HCT116 (cell line): ENCODE data around the gene ETNK1. TPM values are rescaled to one million over a fixed set of nuclear protein-coding genes. Genes with fewer than 3 reads are reported as not detected.

Experiments used
- ATAC-seq: fragments of 200-7000 bp; cut with Tn5 transposase; 2 replicates; pipeline ENCODE4 v1.9.1; 2020; ENCODE audit warnings: mild to moderate bottlenecking, moderate library complexity
- BruUV-seq: library from RNA; stranded (reverse); fragments of 400-500 nt; replicated peaks from 2 replicates; lab custom pipeline; 2021; lab: Mats Ljungman, UMichigan
- CTCF ChIA-PET: fragments of 300-600 bp; sonication (Branson Sonifier 250); formaldehyde crosslinking; loops from one replicate; lab custom pipeline; 2021; ENCODE audit warnings: antibody characterized with exemption; lab: Charles Lee
- POLR2A ChIA-PET: fragments of 300-600, 350-600 bp; sonication (Branson Sonifier 250); formaldehyde crosslinking; loops from one replicate; lab custom pipeline; 2021; ENCODE audit warnings: antibody characterized with exemption; lab: Charles Lee
- RAD21 ChIA-PET, 2 experiments: fragments of 300-600 bp; sonication (Branson Sonifier 250); formaldehyde crosslinking; loops; one replicate each; lab custom pipeline; 2023; ENCODE audit warnings: low total read pairs in 2 of 2; ENCODE audit not compliant: uncharacterized antibody in 2 of 2, unreplicated experiment in 2 of 2, low non-redundant PET in 1 of 2; lab: Charles Lee
- DNase-seq: peaks from one replicate; pipeline ENCODE4 v3.0.0-alpha.2; 2010; ENCODE audit warnings: low read depth, low spot score
- H2AFZ ChIP-seq: fragments of 200-600 bp; shearing (Covaris generic), sonication (generic); 2 replicates; pipeline ENCODE4 v1.6.1; 2017; ENCODE audit warnings: low read depth, mixed run types, mixed read lengths, antibody characterized with exemption, low read length; ENCODE audit not compliant: poor library complexity, severe bottlenecking
- H3K27ac ChIP-seq: 2 replicates; pipeline ENCODE4 v1.5.1; 2012; ENCODE audit warnings: low read depth, low read length
- H3K27me3 ChIP-seq: fragments of 200-600 bp; sonication (generic); 2 replicates; pipeline ENCODE4 v1.6.1; 2016; ENCODE audit warnings: mixed run types, low read length, mixed read lengths; ENCODE audit not compliant: insufficient read depth
- H3K36me3 ChIP-seq, 2 experiments: fragments of 200-500 bp in 1 of 2; fragments of 200-600 bp in 1 of 2; sonication (Bioruptor generic) in 1 of 2; sonication (generic) in 1 of 2; 2 replicates each; pipeline versions ENCODE4 v1.5.1 to v1.6.1; 2014 to 2016; ENCODE audit warnings: low read length in 2 of 2, inconsistent platforms in 1 of 2, mixed read lengths in 1 of 2, mixed run types in 1 of 2; ENCODE audit not compliant: insufficient read depth in 2 of 2, control insufficient read depth in 1 of 2
- H3K4me1 ChIP-seq, 2 experiments: fragments of 200-600 bp in 1 of 2; sonication (generic) in 1 of 2; 2 replicates each; pipeline versions ENCODE4 v1.5.1 to v1.6.1; 2012 to 2017; ENCODE audit warnings: low read length in 2 of 2, inconsistent platforms in 1 of 2, mild to moderate bottlenecking in 1 of 2, mixed read lengths in 1 of 2, mixed run types in 1 of 2, moderate library complexity in 1 of 2; ENCODE audit not compliant: insufficient read depth in 2 of 2, control insufficient read depth in 1 of 2
- H3K4me2 ChIP-seq: fragments of 200-600 bp; sonication (generic); 2 replicates; pipeline ENCODE4 v1.6.1; 2017; ENCODE audit warnings: mixed run types, low read length, mixed read lengths
- H3K4me3 ChIP-seq, 2 experiments: fragments of 200-600 bp in 1 of 2; sonication (generic) in 1 of 2; replicated peaks in 1 of 2; 2 replicates each; pipeline ENCODE4 v1.5.1; 2011 to 2016; ENCODE audit warnings: low read length in 2 of 2, control low read depth in 1 of 2, low read depth in 1 of 2, mild to moderate bottlenecking in 1 of 2, mixed read lengths in 1 of 2, mixed run types in 1 of 2
- H3K79me2 ChIP-seq: fragments of 200-600 bp; sonication (generic); 2 replicates; pipeline ENCODE4 v1.6.1; 2017; ENCODE audit warnings: mild to moderate bottlenecking, mixed run types, low read length, moderate library complexity, mixed read lengths; ENCODE audit not compliant: insufficient read depth
- H3K9ac ChIP-seq: fragments of 200-600 bp; sonication (generic); 2 replicates; pipeline ENCODE4 v1.6.1; 2016; ENCODE audit warnings: low read length, mixed read lengths
- H3K9me2 ChIP-seq: fragments of 200-600 bp; sonication (generic), shearing (Covaris generic); 2 replicates; pipeline ENCODE4 v1.6.1; 2017; ENCODE audit warnings: mixed run types, mild to moderate bottlenecking, moderate library complexity; ENCODE audit not compliant: insufficient read depth
- H3K9me3 ChIP-seq, 2 experiments: fragments of 200-500 bp in 1 of 2; fragments of 200-600 bp in 1 of 2; sonication (Bioruptor generic) in 1 of 2; sonication (generic) in 1 of 2; 2 replicates each; pipeline ENCODE4 v1.6.1; 2014 to 2017; ENCODE audit warnings: low read length in 2 of 2, mixed read lengths in 2 of 2, inconsistent platforms in 1 of 2, low read depth in 1 of 2, mild to moderate bottlenecking in 1 of 2, mixed run types in 1 of 2, moderate library complexity in 1 of 2; ENCODE audit not compliant: control insufficient read depth in 1 of 2, insufficient read depth in 1 of 2
- H4K20me1 ChIP-seq: fragments of 200-600 bp; sonication (generic), shearing (Covaris generic); 2 replicates; pipeline ENCODE4 v1.6.1; 2017; ENCODE audit warnings: mixed run types, mild to moderate bottlenecking, moderate library complexity; ENCODE audit not compliant: insufficient read depth
- CEBPB ChIP-seq: IDR thresholded peaks from 2 replicates; pipeline ENCODE4 v1.6.1; 2012; ENCODE audit warnings: low read depth
- ELF1 ChIP-seq: IDR thresholded peaks from 2 replicates; pipeline ENCODE4 v1.6.1; 2012; ENCODE audit warnings: low read depth, borderline replicate concordance
- EZH2phosphoT487 ChIP-seq: fragments of 200-600 bp; IDR thresholded peaks from 2 replicates; pipeline ENCODE4 v1.6.1; 2018; ENCODE audit warnings: antibody characterized with exemption, borderline replicate concordance
- FOSL1 ChIP-seq: IDR thresholded peaks from 2 replicates; pipeline ENCODE4 v1.6.1; 2012; ENCODE audit warnings: low read depth
- JUND ChIP-seq: IDR thresholded peaks from 2 replicates; pipeline ENCODE4 v1.6.1; 2012
- POLR2A ChIP-seq: IDR thresholded peaks from 2 replicates; pipeline ENCODE4 v1.7.0; 2011; ENCODE audit warnings: borderline replicate concordance; ENCODE audit not compliant: insufficient read depth, insufficient read length; ENCODE audit errors: extremely low read depth
- SP1 ChIP-seq: IDR thresholded peaks from 2 replicates; pipeline ENCODE4 v1.6.1; 2012; ENCODE audit warnings: low read depth
- SRF ChIP-seq: IDR thresholded peaks from 2 replicates; pipeline ENCODE4 v1.6.1; 2012; ENCODE audit warnings: low read depth
- YY1 ChIP-seq: IDR thresholded peaks from 2 replicates; pipeline ENCODE4 v1.6.1; 2011; ENCODE audit warnings: low read length, low read depth, moderate library complexity, mild to moderate bottlenecking; ENCODE audit not compliant: insufficient replicate concordance; ENCODE audit errors: extremely low read depth
- intact Hi-C: fragments of 100-400 bp; cut with micrococcal nuclease; formaldehyde crosslinking; loops from 2 replicates; pipeline ENCODE4 v1.10.0; 2022
- total RNA-seq: library from RNA; stranded (reverse); gene quantifications from one replicate; pipeline ENCODE4 v1.2.1, GENCODE V29; 2021; ENCODE audit not compliant: unreplicated experiment
- TF ChIP-seq, protein P1 (sequence below): IDR thresholded peaks from 2 replicates; pipeline ENCODE4 v1.6.1; 2012

The ETNK1 gene
- total RNA-seq, 1 experiment from 2014 or later = 83.6 TPM

GRCh38 chr12:22635812-22636211 is 10.8 kb downstream of the ETNK1 start (continued):
- no peak for TF ChIP-seq CEBPB
- TF ChIP-seq, all 23 proteins: peak for 0

GRCh38 chr12:22640851-22641250 is 15.9 kb downstream of the ETNK1 start:
- POLR2A ChIA-PET = no interaction called here
- Histone ChIP-seq H2AFZ (no peak overlapping the region), H3K27ac (no peak overlapping the region), H3K9me3 (no peaks in the 10 kb centered on the region), H3K4me3 (no peak overlapping the region)
- intact Hi-C loops = no loop called here
- no TSS peak for BruUV-seq
- TF ChIP-seq JUND (no peak), SP1 (no peak), CEBPB (no peak), POLR2A (no peak), ELF1 (no peak), EZH2phosphoT487 (no peak), SRF (no peak), FOSL1 (no peak), YY1 (no peak)
- TF ChIP-seq, protein P1, sequence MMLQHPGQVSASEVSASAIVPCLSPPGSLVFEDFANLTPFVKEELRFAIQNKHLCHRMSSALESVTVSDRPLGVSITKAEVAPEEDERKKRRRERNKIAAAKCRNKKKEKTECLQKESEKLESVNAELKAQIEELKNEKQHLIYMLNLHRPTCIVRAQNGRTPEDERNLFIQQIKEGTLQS = no peak
- TF ChIP-seq, all 23 proteins: peak for 0
- DNase-seq (no peak), ATAC-seq (no peak)
- CTCF ChIA-PET = interaction anchor here (1.3 kb wide), 1 partner anchor 180 kb away, joined by 3 read pairs; no protein-coding TSS in a partner anchor
- Histone ChIP-seq H4K20me1 (peaks cover 8% of the 10 kb centered on the region), H3K4me2 (no peak overlapping the region), H3K9ac (no peak overlapping the region), H3K27me3 (no peaks in the 10 kb centered on the region), H3K36me3 (peaks cover 0 to 9% of the 10 kb centered on the region in 2 experiments; a peak in 1 of 4 replicates), H3K4me1 (no peaks in the 10 kb centered on the region), H3K79me2 (peaks cover 100% of the 10 kb centered on the region), H3K9me2 (no peaks in the 10 kb centered on the region)
- RAD21 ChIA-PET = no interaction called here
